Measurements from ENCODE around the gene DGAT2.

DGAT2 gene

GRCh38 chr11:75802021-75802912 lies 33.7 kb downstream of the DGAT2 start:
- DNase-seq: no peak

- DNase-seq: peak; percentile 78
These were observed 34.6 kb downstream of the DGAT2 start for GRCh38 chr11:75802913-75803820.

GRCh38 chr11:75809111-75809510 lies 40.5 kb downstream of the DGAT2 start:
- no peak for DNase-seq

DNA sequence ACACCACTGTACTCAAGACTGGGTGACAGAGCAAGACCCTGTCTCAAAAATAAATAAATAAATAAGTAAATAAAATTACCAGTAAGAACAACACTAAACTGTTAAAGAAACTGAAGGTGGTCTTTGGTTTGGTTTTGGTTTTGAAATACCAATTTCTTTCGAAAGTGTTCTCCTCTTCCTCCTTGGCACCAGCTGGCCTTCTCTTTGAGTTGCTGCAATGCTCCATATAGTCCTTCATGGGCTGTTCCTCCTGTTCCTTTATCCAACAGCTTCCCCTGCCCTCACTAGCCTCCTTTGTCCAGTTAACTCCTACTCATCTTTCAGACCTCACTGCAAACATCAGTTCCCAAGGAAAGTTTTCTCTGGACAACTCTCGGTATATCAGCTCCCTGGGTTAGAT lies 41.4 kb downstream of the DGAT2 start:
- DNase-seq: no peak

DNA sequence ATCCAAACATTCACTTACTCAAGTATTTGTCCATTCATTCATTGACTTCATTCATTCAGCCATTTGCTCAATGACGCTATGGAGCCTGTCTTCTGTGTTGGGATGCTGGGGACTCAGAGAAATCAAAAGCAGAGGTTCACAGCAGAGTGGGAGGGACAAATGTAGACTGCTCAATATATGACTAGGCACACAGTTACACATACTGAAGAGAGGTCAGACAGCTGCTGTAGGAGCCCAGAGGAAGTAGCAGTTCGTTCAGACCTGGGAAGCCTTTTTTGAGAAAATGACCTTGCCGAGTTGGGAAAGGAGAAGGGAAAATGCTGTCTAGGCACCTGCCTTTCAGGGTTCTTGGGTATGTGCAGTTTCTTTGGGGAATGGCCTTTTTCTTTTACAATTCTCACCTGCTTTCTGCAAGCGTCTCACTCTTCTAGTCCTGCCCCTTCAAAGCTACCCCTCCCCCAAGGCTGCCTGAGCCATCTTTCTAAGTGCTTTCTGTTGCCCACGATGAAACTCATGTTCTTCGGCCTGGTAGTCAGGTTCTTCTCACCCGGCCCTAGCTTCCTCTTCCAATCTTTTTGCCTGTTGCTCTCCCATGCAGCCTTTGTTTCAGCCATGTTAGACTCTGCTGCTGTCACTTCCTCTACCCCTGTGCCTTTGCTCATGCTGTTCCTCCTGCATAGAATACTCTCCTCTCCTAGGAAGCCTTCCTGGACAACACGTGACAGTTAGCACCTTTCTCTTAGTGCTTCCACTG lies 42.2 kb downstream of the DGAT2 start:
- no peak for DNase-seq

GRCh38 chr11:75811485-75811884 lies 42.9 kb downstream of the DGAT2 start:
- no peak for DNase-seq

GRCh38 chr11:75812542-75813040 lies 44.0 kb downstream of the DGAT2 start:
- DNase-seq: no peak

GRCh38 chr11:75813124-75813523 lies 44.5 kb downstream of the DGAT2 start:
- DNase-seq: no peak

DNA sequence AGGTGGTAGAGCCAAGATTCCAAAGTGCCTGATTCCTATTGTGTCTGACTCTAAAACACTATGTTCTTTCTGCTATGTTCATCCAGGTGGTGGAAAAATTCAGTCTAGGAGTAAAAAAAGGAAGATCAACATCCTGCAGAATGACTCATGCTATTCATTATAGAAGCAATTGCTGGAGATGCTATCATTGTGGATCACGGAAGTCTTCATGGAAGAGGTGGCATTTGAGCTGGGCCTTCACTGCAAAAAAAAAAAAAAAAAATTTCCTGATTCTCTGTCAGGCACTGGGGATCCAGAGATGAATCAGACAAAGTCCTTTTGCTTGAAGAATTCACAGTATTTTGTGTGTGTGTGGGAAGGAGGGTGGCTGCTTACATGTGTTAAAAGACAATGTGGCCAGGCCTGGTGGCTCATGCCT lies 45.1 kb downstream of the DGAT2 start:
- DNase-seq: no peak

DNA sequence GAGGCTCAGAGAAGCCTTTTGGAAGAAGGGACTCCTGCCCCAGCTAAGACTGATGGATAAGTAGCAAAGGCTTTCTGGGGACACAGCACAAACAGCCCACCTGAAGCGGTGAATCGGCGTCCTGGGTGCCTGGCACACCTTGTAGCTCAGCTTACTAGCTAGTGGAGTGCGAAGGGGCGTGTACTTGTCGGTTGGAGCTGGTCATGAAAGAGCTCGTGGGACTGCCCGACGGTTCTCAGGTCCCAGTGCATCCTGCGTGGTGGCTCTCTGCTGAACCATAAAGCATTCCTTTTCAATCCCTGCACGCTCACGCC lies 45.7 kb downstream of the DGAT2 start:
- DNase-seq: no peak

GRCh38 chr11:75814677-75815344 lies 46.2 kb downstream of the DGAT2 start, which contains the start of gene UVRAG:
UVRAG (plus strand) TSS chr11:75815210; CDS start chr11:75815408, 198 bp downstream.
- DNase-seq: peak; percentile 98

DNA sequence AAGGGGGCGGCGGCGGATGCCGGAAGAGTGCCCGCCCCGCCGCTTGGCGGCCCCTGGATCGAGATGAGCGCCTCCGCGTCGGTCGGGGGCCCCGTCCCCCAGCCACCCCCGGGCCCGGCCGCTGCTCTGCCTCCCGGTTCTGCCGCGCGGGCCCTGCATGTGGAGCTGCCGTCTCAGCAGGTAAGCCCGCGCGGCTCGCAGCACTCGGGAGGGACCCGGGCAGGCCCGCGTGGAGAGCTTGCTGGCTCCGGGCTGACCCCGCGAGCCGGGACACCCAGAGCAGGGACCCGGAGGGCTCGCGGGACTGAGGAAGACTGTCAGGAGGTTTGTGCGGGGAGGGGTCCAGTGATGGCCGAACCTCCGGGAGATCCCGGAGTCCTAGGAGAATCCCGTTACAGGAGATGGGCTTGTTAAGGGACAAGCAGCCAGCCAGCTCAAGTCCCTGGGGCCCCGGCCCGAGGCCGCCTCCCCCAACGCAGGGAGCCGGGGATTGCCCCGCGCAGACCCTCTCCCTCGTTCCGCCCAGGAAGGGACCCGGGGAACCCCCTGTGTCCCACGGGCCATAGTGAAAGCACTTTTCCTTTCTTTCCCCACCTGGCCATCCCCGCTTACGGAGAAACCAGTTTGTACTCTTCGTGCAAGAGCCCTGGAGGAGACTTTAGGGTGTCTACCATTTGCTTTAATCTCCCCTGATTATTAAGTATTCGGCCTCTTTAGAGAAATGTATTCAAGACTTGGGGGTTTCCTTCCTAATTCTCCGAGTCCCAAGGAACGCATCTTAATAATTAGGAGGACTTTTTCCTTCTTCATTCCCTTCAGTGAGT lies 47.0 kb downstream of the DGAT2 start:
- DNase-seq: peak; percentile 28

- no peak for DNase-seq
These were observed 48.1 kb downstream of the DGAT2 start for GRCh38 chr11:75816561-75817239.

GRCh38 chr11:75820645-75821044 lies 52.1 kb downstream of the DGAT2 start:
- no peak for DNase-seq

DNA sequence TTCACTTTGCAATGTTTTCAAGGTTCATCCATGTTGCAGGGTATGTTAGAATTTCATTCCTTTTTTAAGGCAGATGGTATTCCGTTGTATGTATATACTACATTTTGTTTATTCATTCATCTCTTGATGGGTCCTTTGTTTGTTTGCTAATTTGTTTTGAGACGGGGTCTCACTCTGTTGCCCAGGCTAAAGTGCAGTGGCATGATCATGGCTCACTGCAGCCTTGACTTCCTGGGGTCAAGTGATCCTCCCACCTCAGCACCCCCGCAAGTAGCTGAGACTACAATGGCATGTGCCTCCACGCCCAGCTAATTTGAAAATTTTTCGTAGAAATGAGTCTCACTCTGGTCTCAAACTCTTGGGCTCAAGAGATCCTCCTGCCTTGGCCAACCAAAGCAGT lies 52.6 kb downstream of the DGAT2 start:
- DNase-seq: no peak

- no peak for DNase-seq
These were observed 54.0 kb downstream of the DGAT2 start for GRCh38 chr11:75822541-75822940.

DNA sequence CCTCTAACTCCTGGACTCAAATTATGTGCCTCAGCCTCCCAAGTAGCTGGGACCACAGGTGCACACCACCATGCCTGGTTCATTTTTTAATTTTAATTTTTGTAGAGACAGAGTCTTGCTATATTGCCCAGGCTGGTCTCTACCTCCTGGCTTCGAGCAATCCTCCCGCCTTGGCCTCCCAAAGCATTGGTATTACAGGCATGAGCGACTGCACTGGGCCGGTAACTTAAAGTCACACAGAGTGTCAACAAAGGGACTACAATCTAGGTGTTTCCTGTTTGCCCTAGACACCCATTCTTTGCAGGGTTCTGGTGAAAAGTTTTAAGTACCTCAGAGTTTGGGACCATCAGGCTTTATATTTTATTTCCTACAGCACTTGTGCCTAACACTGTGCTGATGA lies 54.8 kb downstream of the DGAT2 start:
- no peak for DNase-seq

GRCh38 chr11:75823946-75824345 lies 55.4 kb downstream of the DGAT2 start:
- no peak for DNase-seq

DNA sequence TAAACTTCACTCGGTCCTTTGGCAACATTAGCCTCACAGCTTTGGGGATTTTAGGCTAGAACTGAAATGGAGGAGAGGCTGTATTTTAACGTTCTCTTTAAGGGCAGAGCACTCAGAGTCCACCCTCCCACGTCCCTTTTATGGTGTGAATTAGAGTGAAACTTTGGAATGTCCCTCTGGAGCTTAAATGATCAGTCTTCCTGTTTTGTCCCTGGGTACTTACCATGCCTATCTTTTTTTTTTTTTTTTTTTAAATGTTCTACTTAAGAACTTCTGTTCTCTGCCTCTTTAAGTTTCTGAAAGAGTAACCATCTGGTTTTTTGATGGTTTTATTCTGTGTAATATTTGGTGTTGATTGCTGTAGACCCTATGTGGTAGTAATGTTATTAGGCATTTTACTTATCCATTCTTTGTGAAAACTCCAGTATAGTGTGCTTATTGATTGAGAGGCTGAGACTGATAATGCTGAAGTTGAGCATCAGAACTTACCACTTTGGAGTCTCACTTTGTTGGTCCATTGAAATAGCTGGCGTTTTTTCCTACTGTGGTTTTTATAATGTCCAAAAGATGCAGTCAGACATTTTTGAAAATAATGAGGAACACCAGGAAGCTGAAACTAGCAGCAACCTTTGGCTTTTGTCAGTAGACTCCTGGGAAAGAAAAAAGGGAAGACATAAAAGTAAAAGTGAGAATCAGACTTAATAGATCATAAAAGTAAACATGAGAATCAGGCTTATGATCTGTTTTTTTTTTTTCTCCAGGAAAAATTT lies 58.1 kb downstream of the DGAT2 start:
- no peak for DNase-seq

DNA sequence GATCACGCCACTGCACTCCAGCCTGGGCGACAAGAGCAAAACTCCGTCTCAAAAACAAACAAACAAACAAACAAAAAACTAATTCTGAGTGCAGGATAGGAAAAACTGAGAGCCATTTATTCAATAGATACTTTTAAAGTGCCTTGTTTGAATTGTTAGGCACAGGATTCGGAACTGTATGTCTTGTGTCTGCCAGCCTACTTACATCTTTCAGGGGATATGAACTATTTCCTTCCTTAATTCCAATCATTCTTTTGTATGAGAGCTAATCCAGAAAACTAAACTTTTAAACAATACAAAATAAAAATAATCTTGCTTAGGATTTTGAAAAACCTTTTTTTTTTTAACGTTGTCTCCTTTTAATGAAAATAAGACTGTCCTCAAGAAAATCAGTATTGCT lies 59.0 kb downstream of the DGAT2 start:
- no peak for DNase-seq

Data from CD4-positive, alpha-beta T cell treated with Interleukin-6 for 4 hours (primary cell).